WTC11 (cell line): ENCODE data around the gene SEC61A1. TPM values are rescaled to one million over a fixed set of nuclear protein-coding genes. Genes with fewer than 3 reads are reported as not detected.

Source experiments
- ATAC-seq: fragments of 200-7000 bp; cut with Tn5 transposase; 2 replicates; pipeline ENCODE4 v1.10.0; 2021; ENCODE audit warnings: mild to moderate bottlenecking, moderate library complexity
- Bru-seq: library from RNA; stranded (reverse); fragments of 400-500 nt; gene quantifications from one replicate; lab custom pipeline; 2021; lab: Mats Ljungman, UMichigan
- CTCF ChIA-PET: fragments of 300-600 bp; sonication (Branson Sonifier 250); formaldehyde crosslinking; loops from one replicate; lab custom pipeline; 2021; ENCODE audit warnings: antibody characterized with exemption; lab: Charles Lee
- POLR2A ChIA-PET: fragments of 350-600 bp; sonication (Branson Sonifier 250); formaldehyde crosslinking; loops from one replicate; lab custom pipeline; 2021; ENCODE audit warnings: antibody characterized with exemption; lab: Charles Lee
- DNase-seq: peaks from one replicate; pipeline ENCODE4 v3.0.0; 2021; ENCODE audit warnings: low spot score
- H3K27ac Mint-ChIP-seq: 2 replicates; pipeline ENCODE4 v1.8.0; 2021; ENCODE audit warnings: mixed read lengths
- H3K27me3 Mint-ChIP-seq: 2 replicates; pipeline ENCODE4 v1.8.0; 2021; ENCODE audit warnings: low read depth, mild to moderate bottlenecking, moderate library complexity, mixed read lengths
- H3K36me3 Mint-ChIP-seq: 2 replicates; pipeline ENCODE4 v1.8.0; 2021; ENCODE audit warnings: mixed read lengths
- H3K4me1 Mint-ChIP-seq: 2 replicates; pipeline ENCODE4 v1.8.0; 2022; ENCODE audit warnings: mixed read lengths
- H3K4me3 Mint-ChIP-seq: 2 replicates; pipeline ENCODE4 v1.8.0; 2021; ENCODE audit warnings: mild to moderate bottlenecking, moderate library complexity, mixed read lengths
- H3K9me3 Mint-ChIP-seq: 2 replicates; pipeline ENCODE4 v1.8.0; 2021; ENCODE audit warnings: mixed read lengths
- CBFB ChIP-seq: sonication (generic); formaldehyde crosslinking; IDR thresholded peaks from 2 replicates; pipeline ENCODE4 v1.8.1; 2022; ENCODE audit warnings: mild to moderate bottlenecking, low read depth, missing genetic modification reagents
- E2F5 ChIP-seq: sonication (generic); formaldehyde crosslinking; IDR thresholded peaks from 2 replicates; pipeline ENCODE4 v1.8.1; 2022; ENCODE audit warnings: mild to moderate bottlenecking, moderate library complexity, missing genetic modification reagents
- FOXK1 ChIP-seq: sonication (generic); formaldehyde crosslinking; IDR thresholded peaks from 2 replicates; pipeline ENCODE4 v1.8.0; 2022; ENCODE audit warnings: mild to moderate bottlenecking, moderate library complexity, missing genetic modification reagents
- HMGXB4 ChIP-seq: sonication (generic); formaldehyde crosslinking; IDR thresholded peaks from 2 replicates; pipeline ENCODE4 v1.8.1; 2023; ENCODE audit warnings: mild to moderate bottlenecking, moderate library complexity, missing genetic modification reagents
- KAT7 ChIP-seq: sonication (generic); formaldehyde crosslinking; IDR thresholded peaks from 2 replicates; pipeline ENCODE4 v1.8.1; 2023; ENCODE audit warnings: missing genetic modification reagents, mild to moderate bottlenecking, borderline replicate concordance
- MYBL2 ChIP-seq: sonication (generic); formaldehyde crosslinking; IDR thresholded peaks from 2 replicates; pipeline ENCODE4 v1.8.1; 2023; ENCODE audit warnings: mild to moderate bottlenecking, moderate library complexity, missing genetic modification reagents
- SP1 ChIP-seq: sonication (generic); formaldehyde crosslinking; conservative IDR thresholded peaks from 2 replicates; pipeline ENCODE4 v1.8.1; 2022; ENCODE audit warnings: missing genetic modification reagents
- TEAD1 ChIP-seq: sonication (generic); formaldehyde crosslinking; IDR thresholded peaks from 2 replicates; pipeline ENCODE4 v1.8.0; 2022; ENCODE audit warnings: mild to moderate bottlenecking, missing genetic modification reagents
- TEAD4 ChIP-seq: sonication (generic); formaldehyde crosslinking; IDR thresholded peaks from 2 replicates; pipeline ENCODE4 v1.8.0; 2022; ENCODE audit warnings: mild to moderate bottlenecking, missing genetic modification reagents
- USF2 ChIP-seq: sonication (generic); formaldehyde crosslinking; IDR thresholded peaks from 2 replicates; pipeline ENCODE4 v1.8.1; 2023; ENCODE audit warnings: mild to moderate bottlenecking, missing genetic modification reagents, moderate library complexity
- ZBTB21 ChIP-seq: sonication (generic); formaldehyde crosslinking; IDR thresholded peaks from 2 replicates; pipeline ENCODE4 v1.8.1; 2023; ENCODE audit warnings: mild to moderate bottlenecking, missing genetic modification reagents, borderline replicate concordance
- ZNF121 ChIP-seq: sonication (generic); formaldehyde crosslinking; IDR thresholded peaks from 2 replicates; pipeline ENCODE4 v1.8.0; 2023; ENCODE audit warnings: missing genetic modification reagents
- ZNF138 ChIP-seq: sonication (generic); formaldehyde crosslinking; conservative IDR thresholded peaks from 2 replicates; pipeline ENCODE4 v1.8.1; 2022; ENCODE audit warnings: mild to moderate bottlenecking, moderate library complexity, missing genetic modification reagents
- long read RNA-seq, 3 experiments: library from RNA in 1 of 3; library from capped mRNA in 1 of 3; library from polyadenylated mRNA in 1 of 3; unstranded in 2 of 3; stranded (forward) in 1 of 3; transcript quantifications; one replicate each; pipeline ENCODE4 v2.0.0, GENCODE V29; 2021
- total RNA-seq: library from RNA; stranded (reverse); gene quantifications from 3 replicates; pipeline ENCODE4 v1.2.3, GENCODE V29; 2021
- TF ChIP-seq, protein P1 (sequence below): fragments of 250-450 bp; sonication (Bioruptor Pico); conservative IDR thresholded peaks from 2 replicates; pipeline ENCODE4 v1.9.0; 2021; ENCODE audit warnings: mild to moderate bottlenecking
- TF ChIP-seq, protein P2 (sequence below): fragments of 250-450 bp; sonication (Bioruptor Pico); IDR thresholded peaks from 2 replicates; pipeline ENCODE4 v1.8.0; 2021; ENCODE audit warnings: mild to moderate bottlenecking
- TF ChIP-seq, protein P3 (sequence below): sonication (generic); formaldehyde crosslinking; conservative IDR thresholded peaks from 2 replicates; pipeline ENCODE4 v1.8.1; 2023; ENCODE audit warnings: mild to moderate bottlenecking, low read depth, missing genetic modification reagents, moderate library complexity
- TF ChIP-seq, protein P4 (sequence below): sonication (generic); formaldehyde crosslinking; IDR thresholded peaks from 2 replicates; pipeline ENCODE4 v1.8.0; 2022; ENCODE audit warnings: mild to moderate bottlenecking, missing genetic modification reagents

Gene SEC61A1
- total RNA-seq (119 to 152 TPM (median 120 TPM) in 3 replicates), Bru-seq, nascent RNA (percentile 89 among the genes with signal in this experiment)
- long read RNA-seq, experiment 1, transcript SEC61A1-201 (12 exons, 3,635 nt) = major isoform, 988 of 1,157 reads
- long read RNA-seq, experiment 1, transcript SEC61A1-207 (2 exons, 555 nt) = minor isoform, 6 of 1,157 reads
- long read RNA-seq, experiment 1, partial matches to known transcripts = 72 of 1,157 reads
- long read RNA-seq, experiment 1, other reads (novel, unspliced or antisense) = 91 of 1,157 reads
- long read RNA-seq, experiment 2, transcript SEC61A1-201 (12 exons, 3,635 nt) = major isoform, 83 of 209 reads
- long read RNA-seq, experiment 2, partial matches to known transcripts = 107 of 209 reads
- long read RNA-seq, experiment 2, other reads (novel, unspliced or antisense) = 15 of 209 reads
- long read RNA-seq, experiment 3, transcript SEC61A1-201 (12 exons, 3,635 nt) = major isoform, 38 of 56 reads
- long read RNA-seq, experiment 3, partial matches to known transcripts = 7 of 56 reads
- long read RNA-seq, experiment 3, other reads (novel, unspliced or antisense) = 11 of 56 reads

- peak; percentile 90 for DNase-seq
- H3K9me3 Mint-ChIP-seq = no peaks in the 10 kb centered on the region
- ChIA-PET POLR2A (no interaction called here), CTCF (interaction anchor here (0.6 to 1.0 kb wide), 4 partner anchors 11 to 270 kb away, joined by 3 to 4 read pairs (median 3); no protein-coding TSS in a partner anchor)
- H3K4me3 Mint-ChIP-seq = peak within 1 kb of the TSS; percentile 99
- H3K4me1 Mint-ChIP-seq = peaks cover 25% of the 10 kb centered on the region
- peak; percentile 98 for ATAC-seq
- peaks cover 36% of the 10 kb centered on the region for H3K36me3 Mint-ChIP-seq
- peak within 1 kb of the TSS; percentile 97 for H3K27ac Mint-ChIP-seq
- peaks cover 6% of the 10 kb centered on the region for H3K27me3 Mint-ChIP-seq
- TF ChIP-seq USF2 = peak; percentile 60
- 0 out of 2 replicates have a peak, but pooled peaks have one; percentile 21 for TF ChIP-seq TEAD1 (CRISPR knock-in tag)
- peak; percentile 14; the same call in 1 of the 2 replicates for TF ChIP-seq FOXK1
- TF ChIP-seq KAT7 = peak; percentile 94; the same call in 1 of the 2 replicates
- peak; percentile 14 for TF ChIP-seq HMGXB4 (CRISPR knock-in tag)
- 0 out of 2 replicates have a peak, but pooled peaks have one; percentile 2 for TF ChIP-seq TEAD4 (CRISPR knock-in tag)
- TF ChIP-seq, protein P1, sequence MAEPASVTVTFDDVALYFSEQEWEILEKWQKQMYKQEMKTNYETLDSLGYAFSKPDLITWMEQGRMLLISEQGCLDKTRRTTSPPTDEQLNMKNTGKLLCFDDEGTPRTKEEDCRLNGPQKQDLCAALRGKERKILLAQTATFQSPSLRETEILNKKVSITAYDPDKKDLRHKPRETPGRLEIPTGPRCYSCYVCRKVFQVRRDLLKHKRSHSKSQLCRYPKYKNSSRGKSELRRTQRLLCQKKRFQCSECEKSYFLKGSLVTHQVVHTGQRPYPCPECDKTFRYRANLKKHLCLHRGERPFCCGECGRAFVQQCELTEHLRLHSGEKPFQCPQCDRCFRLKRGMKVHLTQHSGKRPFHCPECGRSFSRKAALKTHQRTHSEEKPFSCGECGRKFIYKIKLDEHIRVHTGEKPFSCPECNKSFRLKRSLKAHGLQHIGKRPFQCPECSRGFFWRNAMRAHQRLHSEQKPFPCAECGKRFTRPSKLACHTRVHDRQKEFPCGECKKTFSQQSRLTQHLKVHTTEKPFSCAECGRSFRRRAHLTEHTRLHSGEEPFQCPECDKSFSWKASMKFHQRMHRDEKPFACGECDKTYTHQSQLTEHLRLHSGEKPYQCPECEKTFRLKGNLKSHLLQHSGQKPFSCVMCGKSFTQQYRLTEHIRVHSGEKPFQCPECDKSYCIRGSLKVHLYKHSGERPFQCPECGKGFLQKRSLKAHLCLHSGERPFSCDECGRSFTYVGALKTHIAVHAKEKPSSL = no peak
- no peak for TF ChIP-seq CBFB (CRISPR knock-in tag)
- TF ChIP-seq MYBL2 (CRISPR knock-in tag) = no peak
- TF ChIP-seq ZNF138 (CRISPR knock-in tag) = no peak
- TF ChIP-seq, protein P2, sequence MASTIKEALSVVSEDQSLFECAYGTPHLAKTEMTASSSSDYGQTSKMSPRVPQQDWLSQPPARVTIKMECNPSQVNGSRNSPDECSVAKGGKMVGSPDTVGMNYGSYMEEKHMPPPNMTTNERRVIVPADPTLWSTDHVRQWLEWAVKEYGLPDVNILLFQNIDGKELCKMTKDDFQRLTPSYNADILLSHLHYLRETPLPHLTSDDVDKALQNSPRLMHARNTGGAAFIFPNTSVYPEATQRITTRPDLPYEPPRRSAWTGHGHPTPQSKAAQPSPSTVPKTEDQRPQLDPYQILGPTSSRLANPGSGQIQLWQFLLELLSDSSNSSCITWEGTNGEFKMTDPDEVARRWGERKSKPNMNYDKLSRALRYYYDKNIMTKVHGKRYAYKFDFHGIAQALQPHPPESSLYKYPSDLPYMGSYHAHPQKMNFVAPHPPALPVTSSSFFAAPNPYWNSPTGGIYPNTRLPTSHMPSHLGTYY (CRISPR knock-in tag) = no peak
- TF ChIP-seq, protein P3, sequence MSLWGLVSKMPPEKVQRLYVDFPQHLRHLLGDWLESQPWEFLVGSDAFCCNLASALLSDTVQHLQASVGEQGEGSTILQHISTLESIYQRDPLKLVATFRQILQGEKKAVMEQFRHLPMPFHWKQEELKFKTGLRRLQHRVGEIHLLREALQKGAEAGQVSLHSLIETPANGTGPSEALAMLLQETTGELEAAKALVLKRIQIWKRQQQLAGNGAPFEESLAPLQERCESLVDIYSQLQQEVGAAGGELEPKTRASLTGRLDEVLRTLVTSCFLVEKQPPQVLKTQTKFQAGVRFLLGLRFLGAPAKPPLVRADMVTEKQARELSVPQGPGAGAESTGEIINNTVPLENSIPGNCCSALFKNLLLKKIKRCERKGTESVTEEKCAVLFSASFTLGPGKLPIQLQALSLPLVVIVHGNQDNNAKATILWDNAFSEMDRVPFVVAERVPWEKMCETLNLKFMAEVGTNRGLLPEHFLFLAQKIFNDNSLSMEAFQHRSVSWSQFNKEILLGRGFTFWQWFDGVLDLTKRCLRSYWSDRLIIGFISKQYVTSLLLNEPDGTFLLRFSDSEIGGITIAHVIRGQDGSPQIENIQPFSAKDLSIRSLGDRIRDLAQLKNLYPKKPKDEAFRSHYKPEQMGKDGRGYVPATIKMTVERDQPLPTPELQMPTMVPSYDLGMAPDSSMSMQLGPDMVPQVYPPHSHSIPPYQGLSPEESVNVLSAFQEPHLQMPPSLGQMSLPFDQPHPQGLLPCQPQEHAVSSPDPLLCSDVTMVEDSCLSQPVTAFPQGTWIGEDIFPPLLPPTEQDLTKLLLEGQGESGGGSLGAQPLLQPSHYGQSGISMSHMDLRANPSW (CRISPR knock-in tag) = no peak
- TF ChIP-seq ZBTB21 (CRISPR knock-in tag) = peak; percentile 16; the same call in 1 of the 2 replicates
- TF ChIP-seq ZNF121 (CRISPR knock-in tag) = peak; percentile 35; the same call in 1 of the 2 replicates
- TF ChIP-seq, protein P4, sequence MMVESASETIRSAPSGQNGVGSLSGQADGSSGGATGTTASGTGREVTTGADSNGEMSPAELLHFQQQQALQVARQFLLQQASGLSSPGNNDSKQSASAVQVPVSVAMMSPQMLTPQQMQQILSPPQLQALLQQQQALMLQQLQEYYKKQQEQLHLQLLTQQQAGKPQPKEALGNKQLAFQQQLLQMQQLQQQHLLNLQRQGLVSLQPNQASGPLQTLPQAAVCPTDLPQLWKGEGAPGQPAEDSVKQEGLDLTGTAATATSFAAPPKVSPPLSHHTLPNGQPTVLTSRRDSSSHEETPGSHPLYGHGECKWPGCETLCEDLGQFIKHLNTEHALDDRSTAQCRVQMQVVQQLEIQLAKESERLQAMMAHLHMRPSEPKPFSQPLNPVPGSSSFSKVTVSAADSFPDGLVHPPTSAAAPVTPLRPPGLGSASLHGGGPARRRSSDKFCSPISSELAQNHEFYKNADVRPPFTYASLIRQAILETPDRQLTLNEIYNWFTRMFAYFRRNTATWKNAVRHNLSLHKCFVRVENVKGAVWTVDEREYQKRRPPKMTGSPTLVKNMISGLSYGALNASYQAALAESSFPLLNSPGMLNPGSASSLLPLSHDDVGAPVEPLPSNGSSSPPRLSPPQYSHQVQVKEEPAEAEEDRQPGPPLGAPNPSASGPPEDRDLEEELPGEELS (CRISPR knock-in tag) = peak; percentile 66
- TF ChIP-seq E2F5 (CRISPR knock-in tag) = peak; percentile 74; the same call in 1 of the 2 replicates
- peak; percentile 82 for TF ChIP-seq SP1 (CRISPR knock-in tag)
Measured at GRCh38 chr3:128051837-128052594, at the start of gene SEC61A1. Gene SEC61A1 (plus strand): TSS chr3:128052437. CDS start chr3:128052553, 116 bp downstream.
